ENCODE measurements around the gene CCDC144A.
"Not testable (repeated sequence)": the region's sequence is repeated elsewhere in the genome, so short reads cannot be mapped to it uniquely, and the experiment has no call there.

Gene CCDC144A

GRCh38 chr17:16697603-16698002 is 7.6 kb downstream of the CCDC144A start:
- H3K4me1 Mint-ChIP-seq (ENCODE audit: low read depth); H3K27ac Mint-ChIP-seq; H3K27me3 Mint-ChIP-seq; H3K4me3 Mint-ChIP-seq; H3K36me3 Mint-ChIP-seq (ENCODE audit: low read depth); H3K9me3 Mint-ChIP-seq: not testable (repeated sequence)

GRCh38 chr17:16745492-16746203 is 55.6 kb downstream of the CCDC144A start:
- not testable (repeated sequence) for H3K9me3 Mint-ChIP-seq; H3K4me1 Mint-ChIP-seq (ENCODE audit: low read depth); H3K27ac Mint-ChIP-seq; H3K36me3 Mint-ChIP-seq (ENCODE audit: low read depth)
- Mint-ChIP-seq H3K4me3 (peak overlapping the region; percentile 44), H3K27me3 (peaks cover 39% of the 10 kb centered on the region)

GRCh38 chr17:16746571-16746970 is 56.5 kb downstream of the CCDC144A start:
- H3K4me1 Mint-ChIP-seq (ENCODE audit: low read depth), result peaks cover 12% of the 10 kb centered on the region
- H3K36me3 Mint-ChIP-seq (ENCODE audit: low read depth); H3K4me3 Mint-ChIP-seq; H3K9me3 Mint-ChIP-seq; H3K27ac Mint-ChIP-seq: not testable (repeated sequence)
- peaks cover 43% of the 10 kb centered on the region for H3K27me3 Mint-ChIP-seq

- H3K27me3 Mint-ChIP-seq, result peaks cover 31% of the 10 kb centered on the region
- not testable (repeated sequence) for H3K4me3 Mint-ChIP-seq; H3K27ac Mint-ChIP-seq; H3K36me3 Mint-ChIP-seq (ENCODE audit: low read depth); H3K9me3 Mint-ChIP-seq
- H3K4me1 Mint-ChIP-seq (ENCODE audit: low read depth), result peaks cover 12% of the 10 kb centered on the region
Observed at GRCh38 chr17:16750515-16750914, 60.5 kb downstream of the CCDC144A start.

GRCh38 chr17:16751224-16751923 is 61.3 kb downstream of the CCDC144A start:
- H3K27ac Mint-ChIP-seq; H3K4me1 Mint-ChIP-seq (ENCODE audit: low read depth); H3K4me3 Mint-ChIP-seq; H3K9me3 Mint-ChIP-seq; H3K36me3 Mint-ChIP-seq (ENCODE audit: low read depth): not testable (repeated sequence)
- H3K27me3 Mint-ChIP-seq, result peaks cover 22% of the 10 kb centered on the region

- not testable (repeated sequence) for H3K4me1 Mint-ChIP-seq (ENCODE audit: low read depth); H3K9me3 Mint-ChIP-seq; H3K36me3 Mint-ChIP-seq (ENCODE audit: low read depth); H3K4me3 Mint-ChIP-seq; H3K27ac Mint-ChIP-seq
- H3K27me3 Mint-ChIP-seq, result peaks cover 20% of the 10 kb centered on the region
Observed at GRCh38 chr17:16751924-16752287, 61.9 kb downstream of the CCDC144A start.

- not testable (repeated sequence) for H3K36me3 Mint-ChIP-seq (ENCODE audit: low read depth)
Observed at GRCh38 chr17:16757520-16757919, 67.5 kb downstream of the CCDC144A start.

GRCh38 chr17:16758177-16758576 is 68.1 kb downstream of the CCDC144A start:
- not testable (repeated sequence) for H3K27ac Mint-ChIP-seq; H3K9me3 Mint-ChIP-seq; H3K4me3 Mint-ChIP-seq; H3K36me3 Mint-ChIP-seq (ENCODE audit: low read depth); H3K4me1 Mint-ChIP-seq (ENCODE audit: low read depth); H3K27me3 Mint-ChIP-seq

More at GRCh38 chr17:16757520-16757919, 67.5 kb downstream of the CCDC144A start:
- H3K4me1 Mint-ChIP-seq (ENCODE audit: low read depth); H3K9me3 Mint-ChIP-seq; H3K27ac Mint-ChIP-seq; H3K4me3 Mint-ChIP-seq; H3K27me3 Mint-ChIP-seq: not testable (repeated sequence)

- not testable (repeated sequence) for H3K4me1 Mint-ChIP-seq (ENCODE audit: low read depth); H3K4me3 Mint-ChIP-seq; H3K36me3 Mint-ChIP-seq (ENCODE audit: low read depth); H3K27ac Mint-ChIP-seq; H3K27me3 Mint-ChIP-seq; H3K9me3 Mint-ChIP-seq
Observed at GRCh38 chr17:16768290-16769175, 78.5 kb downstream of the CCDC144A start.

GRCh38 chr17:16772394-16773145 is 82.5 kb downstream of the CCDC144A start:
- not testable (repeated sequence) for H3K27me3 Mint-ChIP-seq; H3K4me3 Mint-ChIP-seq; H3K27ac Mint-ChIP-seq; H3K4me1 Mint-ChIP-seq (ENCODE audit: low read depth); H3K36me3 Mint-ChIP-seq (ENCODE audit: low read depth); H3K9me3 Mint-ChIP-seq

- not testable (repeated sequence) for H3K4me1 Mint-ChIP-seq (ENCODE audit: low read depth); H3K27ac Mint-ChIP-seq; H3K9me3 Mint-ChIP-seq; H3K36me3 Mint-ChIP-seq (ENCODE audit: low read depth); H3K4me3 Mint-ChIP-seq; H3K27me3 Mint-ChIP-seq
Observed at GRCh38 chr17:16773146-16773522, 83.1 kb downstream of the CCDC144A start.

- H3K4me1 Mint-ChIP-seq (ENCODE audit: low read depth); H3K36me3 Mint-ChIP-seq (ENCODE audit: low read depth); H3K4me3 Mint-ChIP-seq: not testable (repeated sequence)
Observed at GRCh38 chr17:16787851-16788250, 97.8 kb downstream of the CCDC144A start.

GRCh38 chr17:16788889-16789536 is 99.0 kb downstream of the CCDC144A start:
- not testable (repeated sequence) for H3K4me3 Mint-ChIP-seq; H3K36me3 Mint-ChIP-seq (ENCODE audit: low read depth); H3K9me3 Mint-ChIP-seq; H3K27me3 Mint-ChIP-seq; H3K27ac Mint-ChIP-seq; H3K4me1 Mint-ChIP-seq (ENCODE audit: low read depth)

More at GRCh38 chr17:16787851-16788250, 97.8 kb downstream of the CCDC144A start:
- H3K27me3 Mint-ChIP-seq, H3K27ac Mint-ChIP-seq, H3K9me3 Mint-ChIP-seq: not testable (repeated sequence)

- not testable (repeated sequence) for H3K27me3 Mint-ChIP-seq; H3K4me3 Mint-ChIP-seq; H3K36me3 Mint-ChIP-seq (ENCODE audit: low read depth); H3K9me3 Mint-ChIP-seq; H3K4me1 Mint-ChIP-seq (ENCODE audit: low read depth); H3K27ac Mint-ChIP-seq
Observed at GRCh38 chr17:16789622-16790021, 99.6 kb downstream of the CCDC144A start.

All from stimulated activated naive CD8-positive, alpha-beta T cell treated with anti-CD3 and anti-CD28 coated beads, Interleukin-15, Interleukin-2, amounts not matched to agents 100 ng/mL and 50 ng/mL, for 24 hours (primary cell).